IMR-90 (cell line): ENCODE measurements around the gene TAAR9. TPM values are rescaled to one million over a fixed set of nuclear protein-coding genes. Genes with fewer than 3 reads are reported as not detected.

Experiments used
- ATAC-seq: fragments of 200-7000 bp; cut with Tn5 transposase; 2 replicates; pipeline ENCODE4 v1.9.1; 2020; ENCODE audit warnings: low read depth, mild to moderate bottlenecking, moderate library complexity
- BruUV-seq: library from RNA; stranded (reverse); fragments of 400-500 nt; replicated peaks from 2 replicates; lab custom pipeline; 2021; lab: Mats Ljungman, UMichigan
- CTCF ChIA-PET: fragments of 300-600 bp; formaldehyde crosslinking; extraction: SDS; loops from one replicate; lab custom pipeline; 2021; ENCODE audit warnings: antibody characterized with exemption; lab: Yijun Ruan, JAX
- POLR2A ChIA-PET: fragments of 300-600 bp; sonication (Branson Sonifier 250); formaldehyde crosslinking; loops from one replicate; lab custom pipeline; 2022; ENCODE audit warnings: antibody characterized with exemption; ENCODE audit not compliant: unreplicated experiment; lab: Charles Lee
- DNase-seq: peaks from one replicate; pipeline ENCODE4 v3.0.0; 2013
- H2AFZ ChIP-seq: replicated peaks from 2 replicates; pipeline ENCODE3; 2013; ENCODE audit warnings: low read length, mild to moderate bottlenecking; ENCODE audit not compliant: poor library complexity
- H2AK5ac ChIP-seq: 2 replicates; pipeline ENCODE4 v1.6.1; 2013; ENCODE audit warnings: low read depth, low read length, inconsistent platforms
- H2AK9ac ChIP-seq: replicated peaks from 2 replicates; pipeline ENCODE3; 2013; ENCODE audit warnings: mild to moderate bottlenecking, low read depth, low read length, moderate library complexity; ENCODE audit not compliant: poor library complexity
- H2BK120ac ChIP-seq: 2 replicates; pipeline ENCODE4 v1.6.1; 2013; ENCODE audit warnings: low read depth, low read length, inconsistent platforms
- H2BK15ac ChIP-seq: 3 replicates; pipeline ENCODE4 v1.6.1; 2013; ENCODE audit warnings: low read depth, low read length, inconsistent platforms
- H2BK20ac ChIP-seq: 2 replicates; pipeline ENCODE4 v1.6.1; 2013; ENCODE audit warnings: low read depth, mild to moderate bottlenecking, inconsistent platforms, low read length, moderate library complexity
- H2BK5ac ChIP-seq: 2 replicates; pipeline ENCODE4 v1.6.1; 2013; ENCODE audit warnings: mild to moderate bottlenecking, low read depth, low read length, inconsistent platforms; ENCODE audit not compliant: poor library complexity, severe bottlenecking
- H3K14ac ChIP-seq: replicated peaks from 2 replicates; pipeline ENCODE4 v1.6.1; 2013; ENCODE audit warnings: low read depth, low read length, inconsistent platforms
- H3K18ac ChIP-seq: 2 replicates; pipeline ENCODE4 v1.6.1; 2013; ENCODE audit warnings: low read depth, low read length, control low read depth
- H3K23ac ChIP-seq: 2 replicates; pipeline ENCODE4 v1.6.1; 2013; ENCODE audit warnings: low read depth, low read length, inconsistent platforms
- H3K27ac ChIP-seq: 2 replicates; pipeline ENCODE4 v1.5.1; 2013; ENCODE audit warnings: mild to moderate bottlenecking, control low read depth, low read length; ENCODE audit not compliant: insufficient read depth
- H3K27me3 ChIP-seq: 2 replicates; pipeline ENCODE4 v1.6.1; 2013; ENCODE audit warnings: low read length; ENCODE audit not compliant: control insufficient read depth, insufficient read depth
- H3K36me3 ChIP-seq: 2 replicates; pipeline ENCODE4 v1.6.1; 2013; ENCODE audit warnings: low read length, mixed read lengths; ENCODE audit not compliant: control insufficient read depth, insufficient read depth
- H3K4ac ChIP-seq: 2 replicates; pipeline ENCODE4 v1.6.1; 2013; ENCODE audit warnings: low read depth, low read length, inconsistent platforms
- H3K4me1 ChIP-seq: 2 replicates; pipeline ENCODE4 v1.6.1; 2013; ENCODE audit warnings: low read length, mixed read lengths; ENCODE audit not compliant: control insufficient read depth, insufficient read depth
- H3K4me2 ChIP-seq: 2 replicates; pipeline ENCODE4 v1.6.1; 2013; ENCODE audit warnings: low read depth, mild to moderate bottlenecking, control low read depth, low read length, moderate library complexity
- H3K4me3 ChIP-seq: 2 replicates; pipeline ENCODE4 v1.5.1; 2013; ENCODE audit warnings: low read depth, mild to moderate bottlenecking, control low read depth, low read length, moderate library complexity; ENCODE audit not compliant: insufficient read depth
- H3K56ac ChIP-seq: 2 replicates; pipeline ENCODE4 v1.6.1; 2013; ENCODE audit warnings: low read length, inconsistent platforms; ENCODE audit not compliant: insufficient read depth; ENCODE audit errors: extremely low read depth
- H3K79me1 ChIP-seq, 2 experiments: 2 replicates each; pipeline ENCODE4 v1.6.1; 2013; ENCODE audit warnings: low read length in 2 of 2, inconsistent platforms in 1 of 2, low read depth in 1 of 2
- H3K9ac ChIP-seq: 2 replicates; pipeline ENCODE4 v1.6.1; 2013; ENCODE audit warnings: low read depth, low read length, control low read depth
- H3K9me1 ChIP-seq: 2 replicates; pipeline ENCODE4 v1.6.1; 2013; ENCODE audit warnings: low read length, inconsistent platforms; ENCODE audit not compliant: insufficient read depth
- H3K9me3 ChIP-seq: 2 replicates; pipeline ENCODE4 v1.6.1; 2013; ENCODE audit warnings: low read length; ENCODE audit not compliant: control insufficient read depth, insufficient read depth
- H4K20me1 ChIP-seq: 2 replicates; pipeline ENCODE4 v1.6.1; 2013; ENCODE audit warnings: low read length, inconsistent platforms; ENCODE audit not compliant: insufficient read depth
- H4K5ac ChIP-seq: 2 replicates; pipeline ENCODE4 v1.6.1; 2013; ENCODE audit warnings: mild to moderate bottlenecking, low read depth, low read length, control low read depth
- H4K8ac ChIP-seq, 2 experiments: 2 replicates each; pipeline ENCODE4 v1.6.1; 2013; ENCODE audit warnings: low read depth in 2 of 2, low read length in 2 of 2, control low read depth in 1 of 2, inconsistent platforms in 1 of 2
- H4K91ac ChIP-seq: 2 replicates; pipeline ENCODE4 v1.6.1; 2013; ENCODE audit warnings: low read depth, low read length, inconsistent platforms; ENCODE audit not compliant: insufficient read depth
- BHLHE40 ChIP-seq: fragments of 150-350 bp; IDR thresholded peaks from 2 replicates; pipeline ENCODE4 v1.6.1; 2016; ENCODE audit warnings: mild to moderate bottlenecking, low read depth, low read length
- CEBPB ChIP-seq: IDR thresholded peaks from 2 replicates; pipeline ENCODE4 v1.6.1; 2012; ENCODE audit warnings: low read depth, low read length, improper control_type of control experiment
- CHD1 ChIP-seq: IDR thresholded peaks from 2 replicates; pipeline ENCODE4 v1.6.1; 2012; ENCODE audit warnings: low read depth, low read length, improper control_type of control experiment
- FOS ChIP-seq: fragments of 150-350 bp; IDR thresholded peaks from 2 replicates; pipeline ENCODE4 v1.6.1; 2016; ENCODE audit warnings: low read depth, low read length
- MAFK ChIP-seq: IDR thresholded peaks from 2 replicates; pipeline ENCODE4 v1.6.1; 2012; ENCODE audit warnings: low read depth, low read length, improper control_type of control experiment
- MAZ ChIP-seq: IDR thresholded peaks from 2 replicates; pipeline ENCODE4 v1.6.1; 2012; ENCODE audit warnings: low read depth, mild to moderate bottlenecking, low read length, improper control_type of control experiment, moderate library complexity, borderline replicate concordance
- NFE2L2 ChIP-seq: fragments of 150-350 bp; IDR thresholded peaks from 2 replicates; pipeline ENCODE4 v1.6.1; 2016; ENCODE audit warnings: low read depth, mild to moderate bottlenecking, low read length
- POLR2A ChIP-seq: IDR thresholded peaks from 2 replicates; pipeline ENCODE4 v1.6.1; 2012; ENCODE audit warnings: mild to moderate bottlenecking, low read depth, low read length
- RAD21 ChIP-seq: IDR thresholded peaks from 2 replicates; pipeline ENCODE4 v1.6.1; 2012; ENCODE audit warnings: low read length, improper control_type of control experiment
- RCOR1 ChIP-seq: IDR thresholded peaks from 2 replicates; pipeline ENCODE4 v1.6.1; 2012; ENCODE audit warnings: mild to moderate bottlenecking, low read length, improper control_type of control experiment; ENCODE audit not compliant: insufficient replicate concordance
- RFX5 ChIP-seq: IDR thresholded peaks from 2 replicates; pipeline ENCODE4 v1.8.0; 2012; ENCODE audit warnings: low read depth, mild to moderate bottlenecking, low read length, moderate library complexity
- WGBS, 2 experiments: methylation state at CpG; one replicate each; pipeline versions ENCODE4 v1.1.5 to v1.1.7; 2013; ENCODE audit warnings: missing lambda C conversion rate in 2 of 2; ENCODE audit not compliant: insufficient read length in 1 of 2; ENCODE audit errors: extremely low coverage in 2 of 2; 5-methylcytosine and 5-hydroxymethylcytosine counted together
- dilution Hi-C: fragments of 300-500 bp; cut with HindIII; formaldehyde crosslinking; loops from one replicate; pipeline ENCODE4 v1.14.3; 2018; ENCODE audit warnings: low sequenced_read_pairs; ENCODE audit not compliant: unreplicated experiment
- in situ Hi-C: fragments of 300-500 bp; cut with MboI; formaldehyde crosslinking; loops from 3 replicates; pipeline ENCODE4 v1.14.3; 2019; ENCODE audit warnings: low sequenced_read_pairs, inconsistent platforms, mixed read lengths
- intact Hi-C: fragments of 100-400 bp; cut with micrococcal nuclease; formaldehyde crosslinking; loops from 2 replicates; pipeline ENCODE4 v1.10.0; 2022
- polyA plus RNA-seq, 3 experiments: library from polyadenylated mRNA; depleted of rRNA; stranded (reverse); fragments of >200 nt; gene quantifications; 2 replicates each; pipeline ENCODE4 v1.2.3, GENCODE V29; 2012; ENCODE audit warnings: low replicate concordance in 1 of 3
- total RNA-seq: library from RNA; depleted of rRNA; stranded (reverse); fragments of >200 nt; gene quantifications from 2 replicates; pipeline ENCODE4 v1.2.3, GENCODE V29; 2012
- TF ChIP-seq, protein P1 (sequence below): conservative IDR thresholded peaks from 2 replicates; pipeline ENCODE4 v1.5.1; 2012; ENCODE audit warnings: mild to moderate bottlenecking, low read depth, low read length, improper control_type of control experiment
- TF ChIP-seq, protein P2 (sequence below): fragments of 150-350 bp; IDR thresholded peaks from 2 replicates; pipeline ENCODE4 v1.6.1; 2017; ENCODE audit warnings: mild to moderate bottlenecking, antibody characterized with exemption, low read length, low read depth
- TF ChIP-seq, protein P3 (sequence below): fragments of 150-350 bp; IDR thresholded peaks from 2 replicates; pipeline ENCODE4 v1.6.1; 2016; ENCODE audit warnings: low read depth, mild to moderate bottlenecking, low read length, moderate library complexity, borderline replicate concordance

Gene TAAR9
- total and polyA plus RNA-seq, 2 of the 4 experiments (the other 2 are of a cell fraction): not detected

DNA sequence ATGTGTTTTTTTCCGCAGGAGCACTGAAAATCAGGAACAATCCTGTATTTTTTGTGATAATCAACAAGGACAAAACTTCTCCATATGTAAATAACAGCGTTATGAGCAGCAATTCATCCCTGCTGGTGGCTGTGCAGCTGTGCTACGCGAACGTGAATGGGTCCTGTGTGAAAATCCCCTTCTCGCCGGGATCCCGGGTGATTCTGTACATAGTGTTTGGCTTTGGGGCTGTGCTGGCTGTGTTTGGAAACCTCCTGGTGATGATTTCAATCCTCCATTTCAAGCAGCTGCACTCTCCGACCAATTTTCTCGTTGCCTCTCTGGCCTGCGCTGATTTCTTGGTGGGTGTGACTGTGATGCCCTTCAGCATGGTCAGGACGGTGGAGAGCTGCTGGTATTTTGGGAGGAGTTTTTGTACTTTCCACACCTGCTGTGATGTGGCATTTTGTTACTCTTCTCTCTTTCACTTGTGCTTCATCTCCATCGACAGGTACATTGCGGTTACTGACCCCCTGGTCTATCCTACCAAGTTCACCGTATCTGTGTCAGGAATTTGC lies 32.2 kb downstream of the TAAR9 start, which contains the start of gene TAAR6:
TAAR6 (plus strand) TSS at position 102 of the 557 bp plus-strand sequence; CDS start at position 102, 0 bp downstream.
- no peak within 1 kb of the TSS for H3K14ac ChIP-seq
- H3K56ac ChIP-seq: no peak within 1 kb of the TSS
- no peak within 1 kb of the TSS for H3K4me2 ChIP-seq
- H2AK9ac ChIP-seq: no peak within 1 kb of the TSS
- POLR2A ChIA-PET: no interaction called here
- no peak within 1 kb of the TSS for H2BK20ac ChIP-seq
- CTCF ChIA-PET: no interaction called here
- no peaks in the 10 kb centered on the region for H3K4me1 ChIP-seq
- no peak within 1 kb of the TSS for H2BK15ac ChIP-seq
- no peaks in the 10 kb centered on the region for H3K36me3 ChIP-seq
- no peaks in the 10 kb centered on the region for H4K20me1 ChIP-seq
- dilution Hi-C loops: no loop called here
- no peak within 1 kb of the TSS for H2BK5ac ChIP-seq
- H3K18ac ChIP-seq: no peak within 1 kb of the TSS
- no peak within 1 kb of the TSS for H3K4ac ChIP-seq
- H3K23ac ChIP-seq: no peak within 1 kb of the TSS
- in situ Hi-C loops: no loop called here
- H4K91ac ChIP-seq: no peak within 1 kb of the TSS
- H2AK5ac ChIP-seq: no peak within 1 kb of the TSS
- H3K27ac ChIP-seq: no peak within 1 kb of the TSS
- ATAC-seq (no peak), DNase-seq (no peak)
- TF ChIP-seq RFX5: no peak
- TF ChIP-seq FOS: no peak
- TF ChIP-seq NFE2L2: no peak
- TF ChIP-seq, protein P1, sequence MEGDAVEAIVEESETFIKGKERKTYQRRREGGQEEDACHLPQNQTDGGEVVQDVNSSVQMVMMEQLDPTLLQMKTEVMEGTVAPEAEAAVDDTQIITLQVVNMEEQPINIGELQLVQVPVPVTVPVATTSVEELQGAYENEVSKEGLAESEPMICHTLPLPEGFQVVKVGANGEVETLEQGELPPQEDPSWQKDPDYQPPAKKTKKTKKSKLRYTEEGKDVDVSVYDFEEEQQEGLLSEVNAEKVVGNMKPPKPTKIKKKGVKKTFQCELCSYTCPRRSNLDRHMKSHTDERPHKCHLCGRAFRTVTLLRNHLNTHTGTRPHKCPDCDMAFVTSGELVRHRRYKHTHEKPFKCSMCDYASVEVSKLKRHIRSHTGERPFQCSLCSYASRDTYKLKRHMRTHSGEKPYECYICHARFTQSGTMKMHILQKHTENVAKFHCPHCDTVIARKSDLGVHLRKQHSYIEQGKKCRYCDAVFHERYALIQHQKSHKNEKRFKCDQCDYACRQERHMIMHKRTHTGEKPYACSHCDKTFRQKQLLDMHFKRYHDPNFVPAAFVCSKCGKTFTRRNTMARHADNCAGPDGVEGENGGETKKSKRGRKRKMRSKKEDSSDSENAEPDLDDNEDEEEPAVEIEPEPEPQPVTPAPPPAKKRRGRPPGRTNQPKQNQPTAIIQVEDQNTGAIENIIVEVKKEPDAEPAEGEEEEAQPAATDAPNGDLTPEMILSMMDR: no peak
- TF ChIP-seq CHD1: no peak
- TF ChIP-seq RAD21: no peak
- TF ChIP-seq POLR2A: no peak
- TF ChIP-seq, protein P2, sequence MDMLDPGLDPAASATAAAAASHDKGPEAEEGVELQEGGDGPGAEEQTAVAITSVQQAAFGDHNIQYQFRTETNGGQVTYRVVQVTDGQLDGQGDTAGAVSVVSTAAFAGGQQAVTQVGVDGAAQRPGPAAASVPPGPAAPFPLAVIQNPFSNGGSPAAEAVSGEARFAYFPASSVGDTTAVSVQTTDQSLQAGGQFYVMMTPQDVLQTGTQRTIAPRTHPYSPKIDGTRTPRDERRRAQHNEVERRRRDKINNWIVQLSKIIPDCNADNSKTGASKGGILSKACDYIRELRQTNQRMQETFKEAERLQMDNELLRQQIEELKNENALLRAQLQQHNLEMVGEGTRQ: no peak
- TF ChIP-seq RCOR1: no peak
- TF ChIP-seq, protein P3, sequence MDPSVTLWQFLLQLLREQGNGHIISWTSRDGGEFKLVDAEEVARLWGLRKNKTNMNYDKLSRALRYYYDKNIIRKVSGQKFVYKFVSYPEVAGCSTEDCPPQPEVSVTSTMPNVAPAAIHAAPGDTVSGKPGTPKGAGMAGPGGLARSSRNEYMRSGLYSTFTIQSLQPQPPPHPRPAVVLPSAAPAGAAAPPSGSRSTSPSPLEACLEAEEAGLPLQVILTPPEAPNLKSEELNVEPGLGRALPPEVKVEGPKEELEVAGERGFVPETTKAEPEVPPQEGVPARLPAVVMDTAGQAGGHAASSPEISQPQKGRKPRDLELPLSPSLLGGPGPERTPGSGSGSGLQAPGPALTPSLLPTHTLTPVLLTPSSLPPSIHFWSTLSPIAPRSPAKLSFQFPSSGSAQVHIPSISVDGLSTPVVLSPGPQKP: no peak
- no peak for TF ChIP-seq CEBPB
- TF ChIP-seq MAFK: no peak
- no peak for TF ChIP-seq MAZ
- TF ChIP-seq BHLHE40: no peak
- peaks cover 38% of the 10 kb centered on the region for H3K27me3 ChIP-seq
- H3K9me3 ChIP-seq: no peaks in the 10 kb centered on the region
- intact Hi-C loops: no loop called here
- no peak within 1 kb of the TSS for H3K4me3 ChIP-seq
- H3K9me1 ChIP-seq: no peaks in the 10 kb centered on the region
- WGBS, 2 experiments: no CpG with 5 or more reads among the region's 15 CpGs
- H3K79me1 ChIP-seq: no peaks in the 10 kb centered on the region
- H3K9ac ChIP-seq: no peak within 1 kb of the TSS
- no peak within 1 kb of the TSS for H4K5ac ChIP-seq
- H2BK120ac ChIP-seq: no peak within 1 kb of the TSS
- H4K8ac ChIP-seq: no peak within 1 kb of the TSS
- H2AFZ ChIP-seq: no peak within 1 kb of the TSS
- BruUV-seq: no TSS peak
